NCI-H69 (cell line): ENCODE measurements around the gene PDZD2.

ENCODE experiments used
- DNase-seq: peaks from one replicate; lab custom pipeline; 2025; lab: John Stamatoyannopoulos, UW

PDZD2 gene

GRCh38 chr5:32042551-32042961 is 403.6 kb downstream of the PDZD2 start:
- no peak for DNase-seq

DNA sequence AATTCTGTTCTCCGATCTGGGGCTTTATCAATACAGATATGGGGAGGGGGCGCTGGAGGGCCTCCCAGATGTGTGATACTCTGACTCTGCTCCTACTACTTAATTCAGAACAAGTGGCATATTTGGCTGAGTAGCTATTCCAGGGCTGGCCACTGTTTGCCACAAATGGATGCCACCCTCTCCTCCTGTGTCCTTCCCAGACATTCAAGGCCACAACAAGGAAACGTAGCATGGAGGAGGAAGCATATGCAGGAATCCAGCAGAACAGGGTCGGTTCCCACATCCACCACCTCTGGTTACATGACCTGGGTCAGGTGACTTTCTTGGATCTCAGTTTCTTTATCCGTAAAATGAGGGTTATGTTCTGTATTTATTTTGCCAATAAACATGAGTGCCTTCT is 404.2 kb downstream of the PDZD2 start:
- no peak for DNase-seq

- DNase-seq, result no peak
These were observed 405.5 kb downstream of the PDZD2 start for GRCh38 chr5:32044434-32044833.

- DNase-seq, result no peak
These were observed 406.0 kb downstream of the PDZD2 start for GRCh38 chr5:32044939-32045338.

GRCh38 chr5:32047056-32047455 is 408.1 kb downstream of the PDZD2 start:
- DNase-seq, result no peak

DNA sequence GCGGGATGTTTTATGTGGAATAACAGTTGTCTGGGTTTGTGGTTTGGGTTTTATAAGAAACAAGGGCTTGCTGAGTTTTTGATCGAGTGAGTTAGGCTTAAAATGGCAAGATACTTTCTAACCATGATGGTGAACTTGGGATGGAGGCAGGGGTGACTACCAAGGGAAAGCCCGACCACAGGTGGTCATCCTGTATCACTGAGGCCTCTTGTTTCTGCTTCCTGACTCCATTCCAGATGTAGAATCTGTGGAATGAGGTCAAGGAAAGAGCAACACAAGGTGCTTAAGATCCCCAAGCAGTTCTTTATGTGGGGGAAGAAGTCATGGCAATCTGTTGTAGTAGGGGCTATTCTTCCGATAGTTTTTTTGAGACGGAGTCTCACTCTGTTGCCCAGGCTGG is 412.9 kb downstream of the PDZD2 start:
- DNase-seq, result no peak

DNA sequence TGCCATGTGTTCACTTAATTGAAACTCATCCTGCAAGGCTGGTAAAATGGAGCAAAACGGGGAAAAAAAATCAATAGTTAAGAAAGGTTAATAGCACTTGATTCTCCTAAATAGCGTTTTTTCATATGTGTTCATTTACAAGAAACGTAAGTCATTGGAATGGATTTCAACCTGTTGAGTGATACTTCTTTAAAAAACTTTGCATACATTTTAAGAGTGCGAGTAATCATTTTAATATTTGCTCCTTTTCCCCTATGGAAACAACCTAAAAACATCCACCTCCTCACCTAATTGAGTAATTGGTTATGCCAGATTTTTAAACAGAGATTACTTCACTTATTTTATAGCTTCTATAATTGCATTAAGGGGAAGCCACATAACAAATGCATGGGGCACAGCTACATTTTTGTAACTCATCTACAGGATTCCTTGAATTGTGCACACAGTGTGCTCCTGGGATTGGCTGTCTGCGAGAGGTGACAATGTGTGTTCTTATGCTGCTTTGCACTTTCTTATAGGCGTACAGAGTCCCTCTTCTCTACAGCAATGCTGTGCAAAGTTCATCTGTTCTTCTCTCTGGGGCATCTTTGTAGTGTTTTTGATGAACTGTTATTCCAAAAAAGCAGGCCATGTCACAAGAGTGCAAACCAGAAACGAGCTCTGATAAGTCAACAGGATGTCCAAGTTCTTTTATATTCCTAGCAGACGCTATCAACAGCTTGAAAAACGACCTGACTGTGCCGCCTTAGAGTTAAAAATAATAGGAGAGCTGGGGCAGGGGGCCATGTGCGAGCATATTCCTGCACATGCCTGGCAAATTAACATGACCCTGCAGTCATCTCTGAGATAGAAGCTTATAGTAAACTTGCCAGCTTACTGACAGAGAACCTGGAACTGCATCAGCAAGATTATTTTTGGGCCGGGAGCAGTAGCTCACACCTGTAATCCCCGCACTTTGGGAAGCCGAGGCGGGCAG is 417.2 kb downstream of the PDZD2 start:
- DNase-seq, result no peak

DNA sequence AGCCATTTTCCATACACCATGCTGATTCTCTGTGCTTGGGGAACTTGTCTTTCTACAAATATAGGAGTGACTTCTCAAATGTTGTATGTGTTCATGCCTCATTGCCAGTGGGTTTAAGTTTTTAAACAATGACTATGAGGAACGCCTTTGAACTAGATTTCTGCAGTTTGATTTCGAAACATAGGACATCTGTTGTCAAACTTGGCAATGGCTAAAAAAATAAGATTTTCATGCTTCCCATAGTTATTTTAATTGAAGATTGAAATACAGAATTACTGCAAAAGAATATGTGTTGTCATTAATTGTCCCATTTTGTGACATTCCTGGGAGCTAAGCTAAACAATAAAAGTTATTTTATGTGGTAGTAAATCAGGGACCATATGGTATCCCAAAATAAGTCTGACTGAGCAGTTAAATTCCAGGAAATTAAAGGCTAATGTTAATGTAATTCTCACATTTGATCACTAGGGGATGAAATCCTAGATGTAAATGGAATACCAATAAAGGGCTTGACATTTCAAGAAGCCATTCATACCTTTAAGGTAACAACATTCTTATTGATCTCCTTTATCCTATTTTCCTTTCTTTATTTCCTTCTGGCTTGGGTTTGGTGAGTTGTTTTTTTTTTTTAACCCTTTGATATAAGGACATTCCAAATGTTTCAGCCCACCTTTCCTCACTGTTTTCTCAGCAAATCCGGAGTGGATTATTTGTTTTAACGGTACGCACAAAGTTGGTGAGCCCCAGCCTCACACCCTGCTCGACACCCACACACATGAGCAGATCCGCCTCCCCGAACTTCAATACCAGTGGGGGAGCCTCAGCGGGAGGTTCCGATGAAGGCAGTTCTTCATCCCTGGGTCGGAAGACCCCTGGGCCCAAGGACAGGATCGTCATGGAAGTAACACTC is 418.5 kb downstream of the PDZD2 start:
- peak; percentile 13 for DNase-seq

DNA sequence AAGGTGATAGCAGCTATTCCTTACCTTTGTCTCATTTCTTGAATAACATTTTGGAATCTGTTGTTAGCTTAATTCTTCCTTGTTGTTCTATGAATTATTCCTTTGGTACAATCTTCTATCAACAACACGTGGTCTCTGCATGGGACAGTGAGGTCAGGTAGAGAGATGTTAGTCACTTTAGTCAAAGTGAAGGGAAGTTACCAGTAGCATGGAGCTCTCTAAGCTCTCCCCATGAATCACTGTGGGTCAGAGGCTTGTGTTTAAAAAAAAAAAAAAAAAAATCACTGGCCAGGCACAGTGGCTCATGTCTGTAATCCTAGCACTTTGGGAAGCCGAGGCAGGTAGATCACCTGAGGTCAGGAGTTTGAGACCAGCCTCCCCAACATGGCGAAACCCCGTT is 419.2 kb downstream of the PDZD2 start:
- DNase-seq, result no peak

DNA sequence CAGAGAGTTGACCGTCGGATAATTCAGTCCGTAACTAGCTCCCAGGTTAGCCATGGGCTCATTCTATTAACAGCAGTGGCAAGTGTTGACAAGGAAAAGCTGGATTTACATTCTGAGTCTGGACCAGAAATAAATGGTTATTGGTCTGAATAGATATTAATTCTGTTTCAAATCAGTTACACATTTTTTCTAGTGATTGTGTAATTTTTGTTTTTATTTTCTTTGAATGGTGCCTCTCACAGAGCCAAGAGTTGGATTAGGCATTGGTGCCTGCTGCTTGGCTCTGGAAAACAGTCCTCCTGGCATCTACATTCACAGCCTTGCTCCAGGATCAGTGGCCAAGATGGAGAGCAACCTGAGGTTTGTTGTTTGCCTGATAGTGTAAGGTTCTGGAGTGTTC is 420.1 kb downstream of the PDZD2 start:
- no peak for DNase-seq

- DNase-seq, result no peak
These were observed 421.0 kb downstream of the PDZD2 start for GRCh38 chr5:32059761-32060530.

- no peak for DNase-seq
These were observed 422.3 kb downstream of the PDZD2 start for GRCh38 chr5:32061236-32061635.

DNA sequence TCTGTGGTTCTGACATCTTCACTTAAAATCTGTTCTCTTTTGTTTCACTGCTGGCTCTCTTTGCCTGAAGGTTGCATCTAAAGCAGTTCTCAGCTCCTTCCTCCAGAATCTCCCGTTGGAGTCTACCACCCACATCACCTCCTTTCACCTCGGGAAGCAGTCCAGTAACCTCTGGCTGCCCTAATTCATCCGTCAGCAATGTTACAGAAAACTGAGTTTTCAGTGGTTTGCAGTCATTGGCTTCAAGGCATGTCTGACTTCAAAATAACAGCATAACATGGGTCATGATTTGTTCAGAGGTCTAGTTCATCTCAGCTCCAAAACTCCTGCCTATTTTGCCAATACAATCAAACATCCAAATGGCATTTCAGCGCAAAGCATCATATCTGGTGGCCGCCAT is 427.5 kb downstream of the PDZD2 start:
- no peak for DNase-seq

GRCh38 chr5:32067774-32068470 is 429.0 kb downstream of the PDZD2 start:
- no peak for DNase-seq

DNA sequence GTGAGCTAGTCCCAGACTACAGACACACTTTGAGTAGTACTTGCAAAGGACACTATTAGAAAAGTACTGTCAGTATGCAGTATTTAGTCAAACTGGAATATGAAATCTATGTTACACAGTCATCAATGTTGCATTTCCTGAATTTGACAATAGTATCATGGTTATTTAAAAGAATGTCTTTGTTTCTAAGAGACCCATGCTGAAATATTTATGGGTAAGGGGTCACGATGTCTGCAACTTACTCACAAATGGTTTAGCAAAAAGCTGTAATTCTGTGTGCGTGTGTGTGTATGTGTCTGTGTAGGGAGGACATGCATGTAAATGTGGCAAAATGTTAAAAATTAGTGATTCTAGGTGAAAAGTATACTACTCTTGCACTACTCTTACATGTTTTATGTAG is 429.6 kb downstream of the PDZD2 start:
- no peak for DNase-seq

GRCh38 chr5:32069396-32069795 is 430.5 kb downstream of the PDZD2 start:
- no peak for DNase-seq

DNA sequence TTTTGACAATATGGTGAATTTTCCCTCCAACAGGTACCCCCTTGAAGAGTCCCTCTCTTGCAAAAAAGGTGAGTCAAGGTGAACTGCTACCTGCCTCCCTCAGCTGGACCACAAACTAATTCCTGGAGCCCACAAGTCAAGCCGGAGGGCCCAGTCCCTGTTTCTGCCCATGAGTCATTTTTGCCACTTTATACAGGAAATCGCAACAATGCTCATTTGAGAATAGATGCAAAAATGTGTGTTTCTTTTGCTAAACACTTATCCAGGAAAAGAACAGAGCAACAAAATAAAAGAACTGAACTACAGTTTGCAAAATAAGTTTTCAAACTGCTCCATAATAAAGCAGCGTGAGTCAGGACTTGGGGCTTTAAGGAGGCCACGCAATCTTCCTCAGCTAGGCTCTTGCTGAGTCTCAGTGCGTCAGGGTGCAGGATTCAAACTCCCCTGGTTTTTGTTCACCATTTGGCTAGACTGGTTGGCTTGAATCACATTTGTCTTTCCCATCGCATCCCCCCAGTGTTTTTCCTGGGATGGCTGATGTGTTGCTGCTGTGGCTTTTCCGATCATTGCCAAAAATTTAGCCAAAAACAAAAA is 432.5 kb downstream of the PDZD2 start:
- no peak for DNase-seq

DNA sequence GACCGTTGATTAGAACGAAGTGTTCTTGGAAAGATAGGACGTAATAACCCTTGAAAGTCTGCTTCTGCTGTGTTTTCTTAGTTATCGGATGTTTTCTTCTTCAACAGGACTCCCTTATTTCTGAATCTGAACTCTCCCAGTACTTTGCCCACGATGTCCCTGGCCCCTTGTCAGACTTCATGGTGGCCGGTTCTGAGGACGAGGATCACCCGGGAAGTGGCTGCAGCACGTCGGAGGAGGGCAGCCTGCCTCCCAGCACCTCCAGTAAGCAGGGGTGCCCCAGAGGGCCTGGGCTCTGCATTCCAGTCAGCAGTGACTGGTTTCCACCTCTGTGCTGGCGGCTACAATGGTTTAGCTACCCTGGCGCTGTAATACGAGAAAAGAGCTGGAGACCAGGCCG is 433.1 kb downstream of the PDZD2 start:
- DNase-seq, result no peak

GRCh38 chr5:32074401-32074800 is 435.5 kb downstream of the PDZD2 start:
- peak; percentile 19 for DNase-seq

GRCh38 chr5:32076699-32077695 is 438.1 kb downstream of the PDZD2 start:
- peak; percentile 60 for DNase-seq
